Brain microvascular endothelial cell (primary cell): ENCODE results near the gene FAM163B.

Experiments
- DNase-seq: peaks from one replicate; pipeline ENCODE4 v3.0.0-alpha.2; 2020
- H3K27ac ChIP-seq: fragments of 250-450 bp; sonication (Bioruptor Pico); 2 replicates; pipeline ENCODE4 v1.5.1; 2020; ENCODE audit warnings: mild to moderate bottlenecking, moderate library complexity
- H3K27me3 ChIP-seq: fragments of 250-450 bp; sonication (Bioruptor Pico); replicated peaks from 2 replicates; pipeline ENCODE4 v1.5.1; 2020; ENCODE audit warnings: mild to moderate bottlenecking
- H3K36me3 ChIP-seq: fragments of 250-450 bp; sonication (Bioruptor Pico); replicated peaks from 2 replicates; pipeline ENCODE4 v1.5.1; 2020; ENCODE audit warnings: mild to moderate bottlenecking
- H3K4me3 ChIP-seq: 2 replicates; pipeline ENCODE4 v1.5.1; 2011; ENCODE audit warnings: low read depth, mild to moderate bottlenecking, control low read depth, low read length, moderate library complexity
- in situ Hi-C: cut with HindIII; loops from 2 replicates; pipeline ENCODE4 v1.10.0; 2017; ENCODE audit warnings: low sequenced_read_pairs, low pct_ligation_motif_present
- TF ChIP-seq, protein P1 (sequence below): IDR thresholded peaks from 2 replicates; pipeline ENCODE4 v1.5.1; 2011; ENCODE audit warnings: low read depth, mild to moderate bottlenecking, moderate library complexity, low read length, control low read depth, inconsistent platforms; ENCODE audit errors: missing control alignments

The FAM163B gene

DNA sequence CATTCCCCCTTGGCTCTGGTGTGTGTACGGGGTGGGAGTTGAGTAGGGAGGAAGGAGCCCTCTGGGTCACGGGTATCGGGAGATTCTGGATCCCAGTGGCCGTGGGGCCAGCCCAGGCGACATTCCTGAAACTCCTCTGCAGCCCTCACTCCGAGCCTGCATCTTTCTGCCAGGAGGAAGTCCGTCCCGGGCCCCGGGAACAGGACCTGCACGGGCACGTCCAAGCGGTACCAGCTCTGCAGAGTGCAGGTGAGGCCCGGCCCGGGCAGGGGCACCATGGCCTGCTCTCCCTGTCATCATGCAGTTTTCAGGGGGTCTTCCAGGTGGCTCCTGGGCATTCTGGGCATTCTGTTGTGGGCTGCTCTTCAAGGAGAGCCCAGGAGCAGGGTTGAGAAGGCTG lies 71.0 kb downstream of the FAM163B start:
- Histone ChIP-seq H3K36me3 (no peaks in the 10 kb centered on the region), H3K27ac (no peak overlapping the region), H3K27me3 (no peaks in the 10 kb centered on the region), H3K4me3 (no peak overlapping the region)
- no peak for DNase-seq
- TF ChIP-seq, protein P1, sequence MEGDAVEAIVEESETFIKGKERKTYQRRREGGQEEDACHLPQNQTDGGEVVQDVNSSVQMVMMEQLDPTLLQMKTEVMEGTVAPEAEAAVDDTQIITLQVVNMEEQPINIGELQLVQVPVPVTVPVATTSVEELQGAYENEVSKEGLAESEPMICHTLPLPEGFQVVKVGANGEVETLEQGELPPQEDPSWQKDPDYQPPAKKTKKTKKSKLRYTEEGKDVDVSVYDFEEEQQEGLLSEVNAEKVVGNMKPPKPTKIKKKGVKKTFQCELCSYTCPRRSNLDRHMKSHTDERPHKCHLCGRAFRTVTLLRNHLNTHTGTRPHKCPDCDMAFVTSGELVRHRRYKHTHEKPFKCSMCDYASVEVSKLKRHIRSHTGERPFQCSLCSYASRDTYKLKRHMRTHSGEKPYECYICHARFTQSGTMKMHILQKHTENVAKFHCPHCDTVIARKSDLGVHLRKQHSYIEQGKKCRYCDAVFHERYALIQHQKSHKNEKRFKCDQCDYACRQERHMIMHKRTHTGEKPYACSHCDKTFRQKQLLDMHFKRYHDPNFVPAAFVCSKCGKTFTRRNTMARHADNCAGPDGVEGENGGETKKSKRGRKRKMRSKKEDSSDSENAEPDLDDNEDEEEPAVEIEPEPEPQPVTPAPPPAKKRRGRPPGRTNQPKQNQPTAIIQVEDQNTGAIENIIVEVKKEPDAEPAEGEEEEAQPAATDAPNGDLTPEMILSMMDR: no peak
- in situ Hi-C loops: no loop called here

DNA sequence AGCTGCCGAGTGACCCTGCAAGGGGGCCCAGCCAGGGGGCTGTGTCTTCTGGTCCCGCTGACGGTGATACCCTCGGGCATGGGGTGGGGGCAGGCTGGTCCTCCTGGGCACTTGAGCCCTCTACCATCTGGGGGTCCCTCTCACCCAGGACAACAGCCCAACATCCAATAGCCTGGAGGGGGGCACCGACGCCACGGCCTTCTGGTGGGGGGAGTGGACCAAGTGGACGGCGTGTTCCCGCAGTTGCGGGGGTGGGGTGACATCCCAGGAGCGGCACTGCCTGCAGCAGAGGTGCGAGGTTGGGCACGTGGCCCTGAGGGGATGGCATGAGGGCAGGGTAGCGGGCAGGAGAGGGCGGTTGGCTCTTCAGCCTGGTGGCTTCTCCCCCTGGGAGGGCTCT lies 71.9 kb downstream of the FAM163B start:
- in situ Hi-C loops: no loop called here
- Histone ChIP-seq H3K4me3 (no peak overlapping the region), H3K27me3 (no peaks in the 10 kb centered on the region), H3K36me3 (no peaks in the 10 kb centered on the region), H3K27ac (no peak overlapping the region)
- TF ChIP-seq, protein P1: no peak
- DNase-seq: no peak

- Histone ChIP-seq H3K36me3 (no peaks in the 10 kb centered on the region), H3K4me3 (no peak overlapping the region), H3K27me3 (no peaks in the 10 kb centered on the region), H3K27ac (no peak overlapping the region)
- in situ Hi-C loops: no loop called here
- no peak for DNase-seq
- TF ChIP-seq, protein P1: no peak
Observed at GRCh38 chr9:133536536-133536935, 72.7 kb downstream of the FAM163B start.

GRCh38 chr9:133536080-133536479 lies 73.1 kb downstream of the FAM163B start:
- Histone ChIP-seq H3K27me3 (no peaks in the 10 kb centered on the region), H3K4me3 (no peak overlapping the region), H3K27ac (no peak overlapping the region), H3K36me3 (no peaks in the 10 kb centered on the region)
- TF ChIP-seq, protein P1: no peak
- in situ Hi-C loops: no loop called here
- DNase-seq: no peak

GRCh38 chr9:133535306-133535877 lies 73.8 kb downstream of the FAM163B start:
- H3K27me3 ChIP-seq: no peaks in the 10 kb centered on the region
- DNase-seq: no peak
- in situ Hi-C loops: no loop called here
- no peak overlapping the region for H3K27ac ChIP-seq
- TF ChIP-seq, protein P1: no peak
- no peaks in the 10 kb centered on the region for H3K36me3 ChIP-seq
- no peak overlapping the region for H3K4me3 ChIP-seq
